ENCODE data around the gene PPP3R2. TPM values are rescaled to one million over a fixed set of nuclear protein-coding genes. Genes with fewer than 3 reads are reported as not detected.

Gene PPP3R2
- total and polyA plus RNA-seq, 2 donors (not counting 3 experiments of a cell fraction or from before 2014, with no cell fraction given), result not detected

- TF ChIP-seq JUN (IDR thresholded peaks at IDR 0.05; ENCODE audit: borderline replicate concordance, insufficient read depth, insufficient read length, low read depth), result no peak
- no peak for TF ChIP-seq MYC (IDR thresholded peaks at IDR 0.05; ENCODE audit: low read depth, low read length)
- TF ChIP-seq, protein P1, sequence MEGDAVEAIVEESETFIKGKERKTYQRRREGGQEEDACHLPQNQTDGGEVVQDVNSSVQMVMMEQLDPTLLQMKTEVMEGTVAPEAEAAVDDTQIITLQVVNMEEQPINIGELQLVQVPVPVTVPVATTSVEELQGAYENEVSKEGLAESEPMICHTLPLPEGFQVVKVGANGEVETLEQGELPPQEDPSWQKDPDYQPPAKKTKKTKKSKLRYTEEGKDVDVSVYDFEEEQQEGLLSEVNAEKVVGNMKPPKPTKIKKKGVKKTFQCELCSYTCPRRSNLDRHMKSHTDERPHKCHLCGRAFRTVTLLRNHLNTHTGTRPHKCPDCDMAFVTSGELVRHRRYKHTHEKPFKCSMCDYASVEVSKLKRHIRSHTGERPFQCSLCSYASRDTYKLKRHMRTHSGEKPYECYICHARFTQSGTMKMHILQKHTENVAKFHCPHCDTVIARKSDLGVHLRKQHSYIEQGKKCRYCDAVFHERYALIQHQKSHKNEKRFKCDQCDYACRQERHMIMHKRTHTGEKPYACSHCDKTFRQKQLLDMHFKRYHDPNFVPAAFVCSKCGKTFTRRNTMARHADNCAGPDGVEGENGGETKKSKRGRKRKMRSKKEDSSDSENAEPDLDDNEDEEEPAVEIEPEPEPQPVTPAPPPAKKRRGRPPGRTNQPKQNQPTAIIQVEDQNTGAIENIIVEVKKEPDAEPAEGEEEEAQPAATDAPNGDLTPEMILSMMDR (IDR thresholded peaks at IDR 0.05; ENCODE audit: extremely low read depth in 1 of 2, insufficient read depth in 1 of 2, low read depth in 1 of 2, low read length in 2 of 2), result no peak
- TF ChIP-seq MAX (IDR thresholded peaks at IDR 0.05; ENCODE audit: insufficient read depth, insufficient read length), result no peak
- TF ChIP-seq POLR2AphosphoS5 (IDR thresholded peaks at IDR 0.05; ENCODE audit: insufficient read depth, low read depth, low read length), result no peak
- no peak for TF ChIP-seq POLR2A (IDR thresholded peaks at IDR 0.05; ENCODE audit: low read depth, low read length)
- dilution Hi-C loops (cut with MboI; ENCODE audit: extremely low pct_ligation_motif_present, low sequenced_read_pairs), result no loop called here
- Histone ChIP-seq H3K9ac (replicated peaks; ENCODE audit: extremely low read depth, insufficient read depth, low read length) (no peak overlapping the region), H3K27ac (ENCODE audit: insufficient read depth, low read depth, low read length) (no peak overlapping the region), H3K4me2 (ENCODE audit: insufficient read depth, low read length) (no peak overlapping the region), H4K20me1 (replicated peaks; ENCODE audit: control insufficient read depth, extremely low read depth, insufficient read depth, low read length) (no peaks in the 10 kb centered on the region), H2AFZ (ENCODE audit: low read depth, low read length) (no peak overlapping the region), H3K9me3 (replicated peaks; ENCODE audit: control insufficient read depth, insufficient read depth, low read length) (no peaks in the 10 kb centered on the region), H3K4me3 (replicated peaks in 1 of 3; ENCODE audit: insufficient read depth in 1 of 3, low read depth in 1 of 3, low read length in 3 of 3) (no peak overlapping the region), H3K36me3 (ENCODE audit: control insufficient read depth in 2 of 2, extremely low read depth in 1 of 2, insufficient read depth in 2 of 2, low read length in 2 of 2) (no peaks in the 10 kb centered on the region), H3K27me3 (ENCODE audit: control insufficient read depth in 2 of 2, insufficient read depth in 2 of 2, low read length in 2 of 2) (no peaks in the 10 kb centered on the region), H3K9me1 (replicated peaks; ENCODE audit: control insufficient read depth, extremely low read depth, insufficient read depth, low read length) (no peaks in the 10 kb centered on the region), H3K79me2 (ENCODE audit: control insufficient read depth, insufficient read depth, low read length) (no peaks in the 10 kb centered on the region), H3K4me1 (ENCODE audit: control insufficient read depth, extremely low read depth, insufficient read depth, low read length) (no peaks in the 10 kb centered on the region)
- ChIA-PET CTCF (no interaction called here), POLR2A (no interaction called here)
- DNase-seq (ENCODE audit: low read depth, low spot score) (no peak), FAIRE-seq (no peak)
- intact Hi-C loops (cut with micrococcal nuclease), result no loop called here
- BruUV-seq (replicated peaks), result no TSS peak
These were observed 45.3 kb upstream of the PPP3R2 start for GRCh38 chr9:101639785-101640665.
